NCI-H2196 (cell line): ENCODE measurements around the gene RBM12.

ENCODE experiments used
- DNase-seq: peaks from one replicate; lab custom pipeline; 2025; ENCODE audit not compliant: unreplicated experiment; lab: John Stamatoyannopoulos, UW

The RBM12 gene

GRCh38 chr20:35600993-35601973 is 63.4 kb downstream of the RBM12 start:
- DNase-seq = peak; percentile 84

- DNase-seq = no peak
Observed at GRCh38 chr20:35600176-35600992, 64.3 kb downstream of the RBM12 start.

GRCh38 chr20:35599776-35600120 is 65.0 kb downstream of the RBM12 start:
- no peak for DNase-seq
